OCI-LY1 (cell line): ENCODE measurements around the gene RASSF4.

Experiments used
- EZH2 ChIP-seq: fragments of 200-600 bp; sonication (generic), shearing (Covaris generic); IDR thresholded peaks from 2 replicates; pipeline ENCODE4 v1.8.0; 2017; ENCODE audit warnings: borderline replicate concordance, mixed run types, mild to moderate bottlenecking, antibody characterized with exemption, low read length, moderate library complexity, mixed read lengths
- TF ChIP-seq, protein P1 (sequence below): fragments of 200-600 bp; sonication (generic), shearing (Covaris generic); IDR thresholded peaks from 2 replicates; pipeline ENCODE4 v1.5.1; 2017; ENCODE audit warnings: mild to moderate bottlenecking, antibody characterized with exemption, low read length, moderate library complexity, mixed read lengths

DNA sequence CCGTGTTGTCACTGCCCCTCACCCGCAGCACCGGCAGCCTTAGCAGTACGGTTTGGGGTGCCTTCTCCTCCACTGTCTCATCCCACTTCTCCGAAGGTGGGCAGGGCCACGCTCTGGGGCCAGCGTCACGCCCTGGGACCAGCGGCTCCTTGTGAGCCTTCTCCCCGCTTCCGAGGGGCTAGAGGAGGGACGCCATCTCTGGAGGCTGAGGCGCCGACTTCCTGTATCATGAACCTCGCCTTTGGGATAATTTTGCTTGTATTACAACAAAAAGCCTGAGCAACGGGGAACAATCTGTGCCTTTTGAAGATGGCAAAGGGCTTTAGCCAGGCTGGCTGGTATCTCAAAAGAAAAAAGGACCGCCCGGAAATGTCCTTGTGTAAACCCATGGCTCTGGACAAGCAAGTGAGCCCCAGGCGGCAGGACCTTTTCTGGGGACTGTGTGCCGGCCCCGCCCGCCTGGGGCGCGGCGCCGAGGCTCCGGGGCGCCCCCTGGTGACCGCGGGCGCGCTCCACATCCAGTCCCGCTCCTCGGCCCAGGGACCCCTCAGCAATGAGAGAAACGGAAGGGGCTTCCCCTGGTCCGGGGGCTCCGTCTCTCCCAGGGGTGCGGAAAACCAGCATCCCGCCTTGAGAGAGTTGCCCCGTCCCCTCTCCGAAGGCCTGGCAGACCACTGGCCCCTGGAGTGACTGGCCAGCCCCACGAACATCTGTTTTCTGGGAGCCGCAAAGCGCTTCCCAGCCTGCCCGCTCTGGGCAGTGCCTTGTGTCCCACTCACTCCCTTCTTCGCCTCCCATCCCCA is 15.2 kb downstream of the RASSF4 start:
- TF ChIP-seq, protein P1, sequence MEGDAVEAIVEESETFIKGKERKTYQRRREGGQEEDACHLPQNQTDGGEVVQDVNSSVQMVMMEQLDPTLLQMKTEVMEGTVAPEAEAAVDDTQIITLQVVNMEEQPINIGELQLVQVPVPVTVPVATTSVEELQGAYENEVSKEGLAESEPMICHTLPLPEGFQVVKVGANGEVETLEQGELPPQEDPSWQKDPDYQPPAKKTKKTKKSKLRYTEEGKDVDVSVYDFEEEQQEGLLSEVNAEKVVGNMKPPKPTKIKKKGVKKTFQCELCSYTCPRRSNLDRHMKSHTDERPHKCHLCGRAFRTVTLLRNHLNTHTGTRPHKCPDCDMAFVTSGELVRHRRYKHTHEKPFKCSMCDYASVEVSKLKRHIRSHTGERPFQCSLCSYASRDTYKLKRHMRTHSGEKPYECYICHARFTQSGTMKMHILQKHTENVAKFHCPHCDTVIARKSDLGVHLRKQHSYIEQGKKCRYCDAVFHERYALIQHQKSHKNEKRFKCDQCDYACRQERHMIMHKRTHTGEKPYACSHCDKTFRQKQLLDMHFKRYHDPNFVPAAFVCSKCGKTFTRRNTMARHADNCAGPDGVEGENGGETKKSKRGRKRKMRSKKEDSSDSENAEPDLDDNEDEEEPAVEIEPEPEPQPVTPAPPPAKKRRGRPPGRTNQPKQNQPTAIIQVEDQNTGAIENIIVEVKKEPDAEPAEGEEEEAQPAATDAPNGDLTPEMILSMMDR, result peak; percentile 91
- TF ChIP-seq EZH2, result no peak
